Measurements from ENCODE around the gene SLC26A1. TPM values are rescaled to one million over a fixed set of nuclear protein-coding genes. Genes with fewer than 3 reads are reported as not detected.

SLC26A1 gene
- total RNA-seq, 1 experiment from 2014 or later = 0.85 TPM

DNA sequence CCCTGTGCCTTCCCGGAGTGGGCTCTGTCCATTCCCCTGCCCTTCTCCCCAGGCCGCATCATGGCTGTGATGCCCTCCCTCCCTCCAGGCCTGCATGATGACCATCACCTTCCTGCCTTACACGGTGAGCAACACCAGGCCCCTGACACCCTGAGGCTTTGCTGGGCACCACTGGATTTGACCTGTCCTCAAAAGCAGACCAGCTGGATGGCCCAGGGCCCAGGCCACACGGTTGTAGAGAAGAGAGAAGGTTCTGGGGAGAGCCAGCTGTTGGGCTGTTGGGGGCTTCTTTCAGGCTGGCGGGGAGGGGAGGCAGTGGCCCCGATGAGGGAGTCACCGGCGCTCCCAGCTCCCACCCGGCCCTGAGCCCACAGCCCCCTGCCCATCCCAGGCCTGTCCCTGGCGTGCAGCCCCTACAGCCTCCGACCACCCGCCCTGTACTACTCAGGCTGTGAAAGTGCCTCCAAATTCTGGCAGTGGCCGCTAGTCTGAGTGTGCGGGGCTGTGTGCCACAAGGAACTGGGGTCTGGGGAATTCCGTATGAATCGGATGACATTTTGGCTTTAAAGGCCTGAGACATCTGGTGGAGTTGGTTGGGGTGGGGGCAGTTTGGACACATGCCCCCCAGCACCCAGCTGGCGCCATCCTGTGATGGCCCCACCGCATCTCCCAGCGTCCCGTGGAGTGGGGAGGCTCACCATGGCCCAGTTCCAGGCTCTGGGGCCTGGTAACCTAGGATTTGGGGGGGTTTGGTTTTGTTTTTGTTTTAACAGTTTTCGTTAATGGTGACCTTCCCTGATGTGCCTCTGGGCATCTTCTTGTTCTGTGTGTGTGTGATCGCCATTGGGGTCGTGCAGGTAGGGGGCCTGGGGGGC, 41.4 kb downstream of the SLC26A1 start:
- Mint-ChIP-seq H3K4me3 (no peak overlapping the region), H3K27ac (no peak overlapping the region), H3K27me3 (ENCODE audit: low read depth) (no peaks in the 10 kb centered on the region), H3K4me1 (no peaks in the 10 kb centered on the region), H3K9me3 (no peaks in the 10 kb centered on the region), H3K36me3 (no peaks in the 10 kb centered on the region)
- ATAC-seq (no peak), DNase-seq (ENCODE audit: low spot score) (no peak)
- ChIA-PET POLR2A (no interaction called here), CTCF (no interaction called here)
- no peak for TF ChIP-seq NFYB (CRISPR knock-in tag; conservative IDR thresholded peaks at IDR 0.05; ENCODE audit: low read depth)
- TF ChIP-seq SOX15 (CRISPR knock-in tag; IDR thresholded peaks at IDR 0.05) = no peak
- TF ChIP-seq, protein P1, sequence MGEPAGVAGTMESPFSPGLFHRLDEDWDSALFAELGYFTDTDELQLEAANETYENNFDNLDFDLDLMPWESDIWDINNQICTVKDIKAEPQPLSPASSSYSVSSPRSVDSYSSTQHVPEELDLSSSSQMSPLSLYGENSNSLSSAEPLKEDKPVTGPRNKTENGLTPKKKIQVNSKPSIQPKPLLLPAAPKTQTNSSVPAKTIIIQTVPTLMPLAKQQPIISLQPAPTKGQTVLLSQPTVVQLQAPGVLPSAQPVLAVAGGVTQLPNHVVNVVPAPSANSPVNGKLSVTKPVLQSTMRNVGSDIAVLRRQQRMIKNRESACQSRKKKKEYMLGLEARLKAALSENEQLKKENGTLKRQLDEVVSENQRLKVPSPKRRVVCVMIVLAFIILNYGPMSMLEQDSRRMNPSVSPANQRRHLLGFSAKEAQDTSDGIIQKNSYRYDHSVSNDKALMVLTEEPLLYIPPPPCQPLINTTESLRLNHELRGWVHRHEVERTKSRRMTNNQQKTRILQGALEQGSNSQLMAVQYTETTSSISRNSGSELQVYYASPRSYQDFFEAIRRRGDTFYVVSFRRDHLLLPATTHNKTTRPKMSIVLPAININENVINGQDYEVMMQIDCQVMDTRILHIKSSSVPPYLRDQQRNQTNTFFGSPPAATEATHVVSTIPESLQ (CRISPR knock-in tag; IDR thresholded peaks at IDR 0.05) = no peak
- TF ChIP-seq NR2C2 (CRISPR knock-in tag; IDR thresholded peaks at IDR 0.05) = no peak

- Mint-ChIP-seq H3K27me3 (ENCODE audit: low read depth) (peaks cover 6% of the 10 kb centered on the region), H3K4me3 (no peak overlapping the region), H3K9me3 (no peaks in the 10 kb centered on the region), H3K36me3 (no peaks in the 10 kb centered on the region), H3K4me1 (peaks cover under 1% of the 10 kb centered on the region; the same call in 1 of the 2 replicates), H3K27ac (no peak overlapping the region)
- ATAC-seq = no peak
- TF ChIP-seq MXD4 (CRISPR knock-in tag; IDR thresholded peaks at IDR 0.05; ENCODE audit: borderline replicate concordance) = no peak
- TF ChIP-seq CREM (CRISPR knock-in tag; IDR thresholded peaks at IDR 0.05) = no peak
- TF ChIP-seq, protein P2, sequence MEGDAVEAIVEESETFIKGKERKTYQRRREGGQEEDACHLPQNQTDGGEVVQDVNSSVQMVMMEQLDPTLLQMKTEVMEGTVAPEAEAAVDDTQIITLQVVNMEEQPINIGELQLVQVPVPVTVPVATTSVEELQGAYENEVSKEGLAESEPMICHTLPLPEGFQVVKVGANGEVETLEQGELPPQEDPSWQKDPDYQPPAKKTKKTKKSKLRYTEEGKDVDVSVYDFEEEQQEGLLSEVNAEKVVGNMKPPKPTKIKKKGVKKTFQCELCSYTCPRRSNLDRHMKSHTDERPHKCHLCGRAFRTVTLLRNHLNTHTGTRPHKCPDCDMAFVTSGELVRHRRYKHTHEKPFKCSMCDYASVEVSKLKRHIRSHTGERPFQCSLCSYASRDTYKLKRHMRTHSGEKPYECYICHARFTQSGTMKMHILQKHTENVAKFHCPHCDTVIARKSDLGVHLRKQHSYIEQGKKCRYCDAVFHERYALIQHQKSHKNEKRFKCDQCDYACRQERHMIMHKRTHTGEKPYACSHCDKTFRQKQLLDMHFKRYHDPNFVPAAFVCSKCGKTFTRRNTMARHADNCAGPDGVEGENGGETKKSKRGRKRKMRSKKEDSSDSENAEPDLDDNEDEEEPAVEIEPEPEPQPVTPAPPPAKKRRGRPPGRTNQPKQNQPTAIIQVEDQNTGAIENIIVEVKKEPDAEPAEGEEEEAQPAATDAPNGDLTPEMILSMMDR (IDR thresholded peaks at IDR 0.05) = no peak
- TF ChIP-seq TEAD4 (CRISPR knock-in tag; IDR thresholded peaks at IDR 0.05) = no peak
- no peak for TF ChIP-seq OVOL2 (CRISPR knock-in tag; IDR thresholded peaks at IDR 0.05; ENCODE audit: borderline replicate concordance)
- TF ChIP-seq JAZF1 (CRISPR knock-in tag; IDR thresholded peaks at IDR 0.05) = no peak
- TF ChIP-seq TEAD1 (CRISPR knock-in tag; IDR thresholded peaks at IDR 0.05) = no peak
- no peak for TF ChIP-seq NR2C2 (CRISPR knock-in tag; IDR thresholded peaks at IDR 0.05)
- no peak for TF ChIP-seq PRRX2 (CRISPR knock-in tag; IDR thresholded peaks at IDR 0.05)
- TF ChIP-seq, protein P3, sequence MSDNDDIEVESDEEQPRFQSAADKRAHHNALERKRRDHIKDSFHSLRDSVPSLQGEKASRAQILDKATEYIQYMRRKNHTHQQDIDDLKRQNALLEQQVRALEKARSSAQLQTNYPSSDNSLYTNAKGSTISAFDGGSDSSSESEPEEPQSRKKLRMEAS (CRISPR knock-in tag; IDR thresholded peaks at IDR 0.05) = no peak
- TF ChIP-seq ZNF121 (CRISPR knock-in tag; IDR thresholded peaks at IDR 0.05) = no peak
- TF ChIP-seq ETV6 (CRISPR knock-in tag; IDR thresholded peaks at IDR 0.05) = no peak
- no peak for TF ChIP-seq NFYB (CRISPR knock-in tag; conservative IDR thresholded peaks at IDR 0.05; ENCODE audit: low read depth)
- TF ChIP-seq, protein P4, sequence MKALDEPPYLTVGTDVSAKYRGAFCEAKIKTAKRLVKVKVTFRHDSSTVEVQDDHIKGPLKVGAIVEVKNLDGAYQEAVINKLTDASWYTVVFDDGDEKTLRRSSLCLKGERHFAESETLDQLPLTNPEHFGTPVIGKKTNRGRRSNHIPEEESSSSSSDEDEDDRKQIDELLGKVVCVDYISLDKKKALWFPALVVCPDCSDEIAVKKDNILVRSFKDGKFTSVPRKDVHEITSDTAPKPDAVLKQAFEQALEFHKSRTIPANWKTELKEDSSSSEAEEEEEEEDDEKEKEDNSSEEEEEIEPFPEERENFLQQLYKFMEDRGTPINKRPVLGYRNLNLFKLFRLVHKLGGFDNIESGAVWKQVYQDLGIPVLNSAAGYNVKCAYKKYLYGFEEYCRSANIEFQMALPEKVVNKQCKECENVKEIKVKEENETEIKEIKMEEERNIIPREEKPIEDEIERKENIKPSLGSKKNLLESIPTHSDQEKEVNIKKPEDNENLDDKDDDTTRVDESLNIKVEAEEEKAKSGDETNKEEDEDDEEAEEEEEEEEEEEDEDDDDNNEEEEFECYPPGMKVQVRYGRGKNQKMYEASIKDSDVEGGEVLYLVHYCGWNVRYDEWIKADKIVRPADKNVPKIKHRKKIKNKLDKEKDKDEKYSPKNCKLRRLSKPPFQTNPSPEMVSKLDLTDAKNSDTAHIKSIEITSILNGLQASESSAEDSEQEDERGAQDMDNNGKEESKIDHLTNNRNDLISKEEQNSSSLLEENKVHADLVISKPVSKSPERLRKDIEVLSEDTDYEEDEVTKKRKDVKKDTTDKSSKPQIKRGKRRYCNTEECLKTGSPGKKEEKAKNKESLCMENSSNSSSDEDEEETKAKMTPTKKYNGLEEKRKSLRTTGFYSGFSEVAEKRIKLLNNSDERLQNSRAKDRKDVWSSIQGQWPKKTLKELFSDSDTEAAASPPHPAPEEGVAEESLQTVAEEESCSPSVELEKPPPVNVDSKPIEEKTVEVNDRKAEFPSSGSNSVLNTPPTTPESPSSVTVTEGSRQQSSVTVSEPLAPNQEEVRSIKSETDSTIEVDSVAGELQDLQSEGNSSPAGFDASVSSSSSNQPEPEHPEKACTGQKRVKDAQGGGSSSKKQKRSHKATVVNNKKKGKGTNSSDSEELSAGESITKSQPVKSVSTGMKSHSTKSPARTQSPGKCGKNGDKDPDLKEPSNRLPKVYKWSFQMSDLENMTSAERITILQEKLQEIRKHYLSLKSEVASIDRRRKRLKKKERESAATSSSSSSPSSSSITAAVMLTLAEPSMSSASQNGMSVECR (CRISPR knock-in tag; IDR thresholded peaks at IDR 0.05; ENCODE audit: borderline replicate concordance) = no peak
- no peak for TF ChIP-seq ESRRA (CRISPR knock-in tag; IDR thresholded peaks at IDR 0.05; ENCODE audit: borderline replicate concordance)
- POLR2A ChIA-PET = no interaction called here
- no peak for DNase-seq (ENCODE audit: low spot score)
- CTCF ChIA-PET = interaction anchor here (0.9 kb wide), 1 partner anchor 36 kb away, joined by 3 read pairs; the partner anchor contains the start of gene IDUA
Observed at GRCh38 chr4:951186-951585, 42.0 kb downstream of the SLC26A1 start.
